Body of pancreas (tissue), 4 donors: ENCODE measurements around the gene DUOXA1.

Source experiments
- POLR2A ChIP-seq, 3 donors: fragments of 450-650 bp; IDR thresholded peaks; one replicate each; pipeline ENCODE4 v1.6.1; 2016; ENCODE audit warnings: antibody characterized with exemption in 3 of 3, mild to moderate bottlenecking in 2 of 3
- TF ChIP-seq, protein P1 (sequence below), 7 experiments: fragments of 450-650 bp in 4 of 7; fragments of 200-600 bp in 3 of 7; sonication (generic) in 3 of 7; IDR thresholded peaks; one replicate each; pipeline ENCODE4 v1.5.1; 2016 to 2019; ENCODE audit warnings: antibody characterized with exemption in 7 of 7

DNA sequence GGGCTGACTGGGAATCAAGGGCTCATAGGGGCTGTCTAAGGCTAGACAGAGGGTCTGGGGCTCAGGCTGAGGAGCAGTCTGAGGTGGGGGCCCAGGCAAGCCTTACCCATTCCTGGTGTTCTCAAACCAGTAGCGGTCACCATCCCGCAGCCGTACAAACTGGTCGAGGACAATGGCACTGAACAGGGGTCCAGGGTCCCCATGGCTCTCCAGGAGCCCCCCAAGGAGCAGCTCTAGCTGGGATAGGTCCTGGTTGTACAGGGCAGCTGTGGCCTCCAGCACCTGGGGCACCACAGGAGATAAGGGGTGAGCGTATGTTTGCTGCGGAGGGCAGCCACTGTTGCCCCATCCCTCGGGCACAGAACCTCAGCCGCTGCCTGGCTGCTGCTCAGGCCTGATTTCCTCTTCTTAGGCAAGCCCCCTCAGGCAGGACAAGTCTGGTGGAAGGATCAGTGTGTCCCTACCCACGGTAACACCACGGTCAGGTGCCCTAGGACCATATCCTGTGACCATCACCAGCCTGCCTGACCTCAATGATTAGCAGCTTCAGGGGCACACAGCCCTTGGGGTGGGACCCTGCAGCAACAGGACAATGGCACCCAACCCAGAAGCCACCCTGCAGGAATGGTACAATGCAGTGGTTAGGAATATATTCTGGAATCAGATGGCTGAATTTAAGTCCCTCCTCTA is 21.6 kb downstream of the DUOXA1 start:
- TF ChIP-seq POLR2A (IDR thresholded peaks at IDR 0.05): no peak
- TF ChIP-seq, protein P1, sequence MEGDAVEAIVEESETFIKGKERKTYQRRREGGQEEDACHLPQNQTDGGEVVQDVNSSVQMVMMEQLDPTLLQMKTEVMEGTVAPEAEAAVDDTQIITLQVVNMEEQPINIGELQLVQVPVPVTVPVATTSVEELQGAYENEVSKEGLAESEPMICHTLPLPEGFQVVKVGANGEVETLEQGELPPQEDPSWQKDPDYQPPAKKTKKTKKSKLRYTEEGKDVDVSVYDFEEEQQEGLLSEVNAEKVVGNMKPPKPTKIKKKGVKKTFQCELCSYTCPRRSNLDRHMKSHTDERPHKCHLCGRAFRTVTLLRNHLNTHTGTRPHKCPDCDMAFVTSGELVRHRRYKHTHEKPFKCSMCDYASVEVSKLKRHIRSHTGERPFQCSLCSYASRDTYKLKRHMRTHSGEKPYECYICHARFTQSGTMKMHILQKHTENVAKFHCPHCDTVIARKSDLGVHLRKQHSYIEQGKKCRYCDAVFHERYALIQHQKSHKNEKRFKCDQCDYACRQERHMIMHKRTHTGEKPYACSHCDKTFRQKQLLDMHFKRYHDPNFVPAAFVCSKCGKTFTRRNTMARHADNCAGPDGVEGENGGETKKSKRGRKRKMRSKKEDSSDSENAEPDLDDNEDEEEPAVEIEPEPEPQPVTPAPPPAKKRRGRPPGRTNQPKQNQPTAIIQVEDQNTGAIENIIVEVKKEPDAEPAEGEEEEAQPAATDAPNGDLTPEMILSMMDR (IDR thresholded peaks at IDR 0.05): no peak
